Measurements from ENCODE around the gene SULT1A3.
A peak's percentile ranks its signal among the peaks of the same experiment; 100 is the strongest.
"Not testable (repeated sequence)": the region's sequence is repeated elsewhere in the genome, so short reads cannot be mapped to it uniquely, and the experiment has no call there.

The SULT1A3 gene

DNA sequence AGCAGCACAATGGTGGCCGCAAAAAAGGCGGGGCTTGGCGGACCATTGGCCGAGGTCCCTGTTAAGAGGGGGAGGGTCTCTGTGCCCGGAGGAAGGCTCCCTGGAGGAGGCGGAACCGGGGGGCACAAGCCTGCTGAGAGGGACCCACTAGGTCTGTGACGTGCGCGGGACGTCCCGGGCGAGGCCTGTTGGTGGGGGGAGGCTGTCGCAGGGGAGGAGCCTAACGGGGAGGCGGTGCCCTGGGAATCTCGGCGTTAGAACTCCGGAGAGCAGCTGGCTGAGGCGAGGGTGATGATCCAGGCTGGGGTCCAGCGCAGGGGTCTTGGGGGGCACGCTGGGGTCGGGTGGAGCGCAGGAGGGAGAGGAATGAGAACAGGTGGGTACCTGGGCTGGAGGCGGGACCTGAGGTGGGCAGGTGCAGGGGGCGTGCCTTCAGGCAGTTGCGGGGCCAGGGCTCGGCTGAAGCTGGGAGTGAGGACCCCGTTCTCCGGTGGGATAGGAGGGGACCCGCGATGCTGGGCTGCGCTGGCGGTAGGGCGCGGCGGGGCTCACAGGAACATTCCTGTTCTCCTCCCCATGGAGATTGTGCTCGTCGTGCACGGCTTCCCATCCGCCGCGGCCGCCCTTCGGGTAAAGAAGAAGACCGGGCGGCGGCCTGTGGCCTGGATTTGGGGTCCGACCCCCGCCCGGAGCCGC, 6.6 kb downstream of the SULT1A3 start:
- not testable (repeated sequence) for H3K27me3 Mint-ChIP-seq, H3K4me1 Mint-ChIP-seq, H3K9me3 Mint-ChIP-seq, H3K27ac Mint-ChIP-seq, H3K4me3 Mint-ChIP-seq, H3K36me3 Mint-ChIP-seq
- peak; percentile 75 for ATAC-seq

DNA sequence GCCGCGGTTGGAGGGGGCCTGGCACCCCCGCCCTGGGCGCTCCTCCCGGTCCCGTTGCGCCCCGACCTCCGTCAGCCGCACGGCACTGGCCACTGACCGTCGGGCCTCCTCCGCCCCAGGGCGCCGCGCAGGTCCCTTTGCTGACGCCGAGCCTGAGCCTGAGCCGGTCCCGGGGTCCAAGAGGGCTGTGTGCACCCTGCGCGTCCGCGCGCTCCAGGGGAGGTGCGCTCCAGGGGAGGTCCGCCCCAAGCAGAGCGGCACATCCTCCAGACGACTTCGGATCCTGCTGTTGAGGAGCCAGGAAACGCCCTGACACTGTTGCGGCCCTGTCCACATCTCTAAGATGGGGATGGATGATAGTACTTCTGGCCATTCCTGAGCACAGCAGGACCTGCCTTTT, 7.2 kb downstream of the SULT1A3 start:
- not testable (repeated sequence) for H3K4me3 Mint-ChIP-seq, H3K27me3 Mint-ChIP-seq, H3K9me3 Mint-ChIP-seq, H3K36me3 Mint-ChIP-seq, H3K4me1 Mint-ChIP-seq, H3K27ac Mint-ChIP-seq
- peak; percentile 37 for ATAC-seq

DNA sequence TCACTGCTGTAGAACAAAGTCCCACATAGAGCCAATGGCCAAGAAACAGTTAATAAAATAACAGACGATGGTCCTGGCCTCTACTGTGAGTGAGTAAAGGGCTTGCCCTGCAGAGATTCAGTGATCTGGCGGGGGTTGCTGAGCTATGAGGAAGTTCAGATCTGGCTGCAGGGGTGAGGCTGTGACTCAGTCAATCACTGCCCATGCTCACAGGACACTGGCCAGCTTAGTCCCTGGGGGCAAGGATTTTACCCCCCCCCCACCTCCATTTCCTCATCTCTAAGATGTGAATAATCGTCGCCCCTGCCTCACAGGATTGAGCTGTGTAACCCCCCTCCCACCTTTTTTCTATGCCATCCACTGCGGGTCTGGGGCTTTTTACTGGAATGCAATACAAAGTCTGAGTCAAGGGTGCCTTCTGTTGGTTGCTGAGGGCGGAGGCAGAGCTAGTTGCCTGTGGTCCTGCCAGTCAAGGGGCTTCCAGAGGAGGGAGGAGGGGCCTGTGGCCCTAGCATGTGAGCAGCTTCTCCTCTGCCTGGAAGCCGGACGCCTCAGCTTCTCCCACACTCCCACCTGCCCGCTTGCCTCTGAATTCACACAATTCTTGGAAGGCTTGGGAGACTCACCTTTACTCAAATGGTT, 8.1 kb downstream of the SULT1A3 start:
- not testable (repeated sequence) for H3K27ac Mint-ChIP-seq, H3K27me3 Mint-ChIP-seq, H3K36me3 Mint-ChIP-seq, H3K4me3 Mint-ChIP-seq, H3K9me3 Mint-ChIP-seq, H3K4me1 Mint-ChIP-seq
- ATAC-seq = peak; percentile 51

- H3K27ac Mint-ChIP-seq, H3K4me3 Mint-ChIP-seq: not testable (repeated sequence)
Observed at GRCh38 chr16:30209032-30209431, 10.0 kb downstream of the SULT1A3 start.

GRCh38 chr16:30211414-30211813, 12.4 kb downstream of the SULT1A3 start:
- ATAC-seq, H3K9me3 Mint-ChIP-seq, H3K27me3 Mint-ChIP-seq, H3K36me3 Mint-ChIP-seq, H3K4me1 Mint-ChIP-seq, H3K27ac Mint-ChIP-seq, H3K4me3 Mint-ChIP-seq: not testable (repeated sequence)

More at GRCh38 chr16:30209032-30209431, 10.0 kb downstream of the SULT1A3 start:
- H3K4me1 Mint-ChIP-seq, H3K9me3 Mint-ChIP-seq, H3K36me3 Mint-ChIP-seq, H3K27me3 Mint-ChIP-seq: not testable (repeated sequence)
- ATAC-seq = peak; percentile 51

GRCh38 chr16:30217082-30217481, 18.0 kb downstream of the SULT1A3 start:
- ATAC-seq, H3K4me1 Mint-ChIP-seq, H3K4me3 Mint-ChIP-seq, H3K27ac Mint-ChIP-seq, H3K36me3 Mint-ChIP-seq, H3K9me3 Mint-ChIP-seq, H3K27me3 Mint-ChIP-seq: not testable (repeated sequence)

GRCh38 chr16:30248379-30248778, 49.3 kb downstream of the SULT1A3 start, which contains the start of gene NPIPB13:
Gene NPIPB13 (minus strand): TSS chr16:30248479. CDS start chr16:30245573, 2,906 bp downstream.
- ATAC-seq, H3K4me1 Mint-ChIP-seq, H3K27me3 Mint-ChIP-seq, H3K36me3 Mint-ChIP-seq, H3K27ac Mint-ChIP-seq, H3K9me3 Mint-ChIP-seq, H3K4me3 Mint-ChIP-seq: not testable (repeated sequence)
